Breast epithelium (tissue), 3 donors: Measurements from ENCODE around the gene TRIM15.

Source experiments
- POLR2A ChIP-seq: fragments of 450-650 bp; IDR thresholded peaks from one replicate; pipeline ENCODE4 v1.6.1; 2016; ENCODE audit warnings: antibody characterized with exemption, mild to moderate bottlenecking, moderate library complexity
- POLR2AphosphoS5 ChIP-seq, 3 donors: sonication (generic); formaldehyde crosslinking; IDR thresholded peaks; one replicate each; pipeline ENCODE4 v1.6.1; 2017; ENCODE audit warnings: antibody characterized with exemption in 3 of 3
- TF ChIP-seq, protein P1 (sequence below), 3 donors: fragments of 450-650 bp; IDR thresholded peaks; one replicate each; pipeline ENCODE4 v1.5.1; 2016 to 2017; ENCODE audit warnings: antibody characterized with exemption in 3 of 3, mild to moderate bottlenecking in 3 of 3, moderate library complexity in 3 of 3

DNA sequence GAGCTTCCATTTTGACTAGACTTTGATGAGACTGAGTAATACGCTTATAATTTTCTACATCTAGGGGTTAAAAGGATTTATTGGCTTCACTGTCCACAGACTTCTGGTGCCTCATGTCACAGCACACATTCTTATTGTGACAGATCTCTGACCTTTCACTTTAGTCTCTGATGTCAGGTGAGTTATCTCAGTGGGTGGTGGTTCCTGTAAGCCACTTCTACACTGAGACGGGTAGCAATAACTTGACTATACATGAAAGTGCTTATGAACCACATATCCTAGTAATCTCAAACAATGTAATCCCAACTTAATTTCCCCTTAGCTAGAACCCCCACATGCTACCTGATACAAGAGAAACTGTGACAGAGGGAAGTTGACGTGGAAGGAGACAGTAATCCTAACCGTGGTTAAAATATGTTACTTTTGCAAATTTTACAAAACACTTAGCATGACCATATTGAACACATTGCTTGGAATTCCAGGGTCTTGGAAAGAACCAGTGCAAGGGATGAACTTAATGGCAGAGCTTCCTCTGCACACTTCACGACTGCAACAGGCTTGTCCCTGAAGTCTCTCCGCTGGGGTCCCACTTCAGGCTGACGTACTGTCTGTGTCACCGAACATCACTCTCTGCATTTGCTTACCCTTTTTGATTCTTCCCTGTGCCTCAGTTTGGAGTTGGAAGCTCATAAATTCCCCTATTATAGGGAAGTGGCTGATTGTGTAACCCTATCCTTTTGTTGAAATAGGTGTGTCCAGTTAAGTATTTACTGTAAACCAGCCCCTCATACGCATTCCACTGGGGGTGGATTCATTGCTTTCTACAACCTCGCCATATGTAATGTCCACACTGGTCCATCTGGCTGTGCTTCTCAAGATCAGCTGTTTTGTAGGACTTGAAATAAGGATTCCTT, 33.8 kb upstream of the TRIM15 start:
- TF ChIP-seq, protein P1, sequence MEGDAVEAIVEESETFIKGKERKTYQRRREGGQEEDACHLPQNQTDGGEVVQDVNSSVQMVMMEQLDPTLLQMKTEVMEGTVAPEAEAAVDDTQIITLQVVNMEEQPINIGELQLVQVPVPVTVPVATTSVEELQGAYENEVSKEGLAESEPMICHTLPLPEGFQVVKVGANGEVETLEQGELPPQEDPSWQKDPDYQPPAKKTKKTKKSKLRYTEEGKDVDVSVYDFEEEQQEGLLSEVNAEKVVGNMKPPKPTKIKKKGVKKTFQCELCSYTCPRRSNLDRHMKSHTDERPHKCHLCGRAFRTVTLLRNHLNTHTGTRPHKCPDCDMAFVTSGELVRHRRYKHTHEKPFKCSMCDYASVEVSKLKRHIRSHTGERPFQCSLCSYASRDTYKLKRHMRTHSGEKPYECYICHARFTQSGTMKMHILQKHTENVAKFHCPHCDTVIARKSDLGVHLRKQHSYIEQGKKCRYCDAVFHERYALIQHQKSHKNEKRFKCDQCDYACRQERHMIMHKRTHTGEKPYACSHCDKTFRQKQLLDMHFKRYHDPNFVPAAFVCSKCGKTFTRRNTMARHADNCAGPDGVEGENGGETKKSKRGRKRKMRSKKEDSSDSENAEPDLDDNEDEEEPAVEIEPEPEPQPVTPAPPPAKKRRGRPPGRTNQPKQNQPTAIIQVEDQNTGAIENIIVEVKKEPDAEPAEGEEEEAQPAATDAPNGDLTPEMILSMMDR (IDR thresholded peaks at IDR 0.05): no peak
- TF ChIP-seq POLR2A (no peak), POLR2AphosphoS5 (IDR thresholded peaks at IDR 0.05) (no peak)
